Lower leg skin (tissue), 4 donors: Measurements from ENCODE around the gene HNRNPH2. TPM values are rescaled to one million over a fixed set of nuclear protein-coding genes. Genes with fewer than 3 reads are reported as not detected.

Source experiments
- DNase-seq, 2 donors: peaks; one replicate each; pipeline ENCODE4 v3.0.0-alpha.2; 2019; ENCODE audit warnings: low spot score in 2 of 2
- H3K4me3 ChIP-seq: fragments of 200-600 bp; sonication (generic); 2 replicates; pipeline ENCODE4 v1.5.1; 2017; ENCODE audit warnings: mild to moderate bottlenecking, low read depth; ENCODE audit not compliant: poor library complexity, severe bottlenecking
- POLR2A ChIP-seq, 2 donors: fragments of 450-650 bp; IDR thresholded peaks; one replicate each; pipeline ENCODE4 v1.6.1; 2016 to 2017; ENCODE audit warnings: antibody characterized with exemption in 2 of 2, mild to moderate bottlenecking in 1 of 2, moderate library complexity in 1 of 2
- WGBS, 2 donors: methylation state at CpG; one replicate each; pipeline ENCODE4 v1.1.5; 2018; 5-methylcytosine and 5-hydroxymethylcytosine counted together
- intact Hi-C: fragments of 100-400 bp; cut with DNase I; formaldehyde crosslinking; loops from one replicate; pipeline ENCODE4 v1.15.0; 2023; ENCODE audit warnings: low total_unique reads
- total RNA-seq, 4 donors: library from RNA; depleted of rRNA; stranded (reverse); fragments of >200 nt; gene quantifications; one replicate each; pipeline ENCODE4 v1.1.0, GENCODE V29; 2016
- TF ChIP-seq, protein P1 (sequence below), 3 donors: fragments of 450-650 bp; IDR thresholded peaks; one replicate each; pipeline ENCODE4 v1.5.1; 2016; ENCODE audit warnings: antibody characterized with exemption in 3 of 3, mild to moderate bottlenecking in 3 of 3, moderate library complexity in 2 of 3

Gene HNRNPH2
- total RNA-seq: 10 to 100 TPM; 43.5 to 54.7 (median 53.7) TPM

GRCh38 chrX:101407748-101408531 is at the start of gene HNRNPH2, which contains the start of gene GLA:
TSS of gene HNRNPH2 (plus strand) at chrX:101408222. CDS start at chrX:101411989, 3,767 bp downstream.
TSS of gene GLA (minus strand) at chrX:101407925. CDS start at chrX:101407903, 22 bp downstream.
- peak; percentile 96 to 98 for DNase-seq
- 0 to 36% methylated on average over 35 to 47 of the region's 47 CpGs for WGBS, 2 donors
- TF ChIP-seq POLR2A (IDR thresholded peaks at IDR 0.05): peak in 1 of 2 donors; percentile 84
- TF ChIP-seq, protein P1, sequence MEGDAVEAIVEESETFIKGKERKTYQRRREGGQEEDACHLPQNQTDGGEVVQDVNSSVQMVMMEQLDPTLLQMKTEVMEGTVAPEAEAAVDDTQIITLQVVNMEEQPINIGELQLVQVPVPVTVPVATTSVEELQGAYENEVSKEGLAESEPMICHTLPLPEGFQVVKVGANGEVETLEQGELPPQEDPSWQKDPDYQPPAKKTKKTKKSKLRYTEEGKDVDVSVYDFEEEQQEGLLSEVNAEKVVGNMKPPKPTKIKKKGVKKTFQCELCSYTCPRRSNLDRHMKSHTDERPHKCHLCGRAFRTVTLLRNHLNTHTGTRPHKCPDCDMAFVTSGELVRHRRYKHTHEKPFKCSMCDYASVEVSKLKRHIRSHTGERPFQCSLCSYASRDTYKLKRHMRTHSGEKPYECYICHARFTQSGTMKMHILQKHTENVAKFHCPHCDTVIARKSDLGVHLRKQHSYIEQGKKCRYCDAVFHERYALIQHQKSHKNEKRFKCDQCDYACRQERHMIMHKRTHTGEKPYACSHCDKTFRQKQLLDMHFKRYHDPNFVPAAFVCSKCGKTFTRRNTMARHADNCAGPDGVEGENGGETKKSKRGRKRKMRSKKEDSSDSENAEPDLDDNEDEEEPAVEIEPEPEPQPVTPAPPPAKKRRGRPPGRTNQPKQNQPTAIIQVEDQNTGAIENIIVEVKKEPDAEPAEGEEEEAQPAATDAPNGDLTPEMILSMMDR (IDR thresholded peaks at IDR 0.05): no peak
- intact Hi-C loops: no loop called here
- peak within 1 kb of the TSS; percentile 42 for H3K4me3 ChIP-seq

- DNase-seq: no peak
- 48 to 57% methylated on average over 1 of the region's 1 CpG for WGBS, 2 donors
- intact Hi-C loops: no loop called here
These were observed 48.1 kb upstream of the HNRNPH2 start for GRCh38 chrX:101359966-101360365.

GRCh38 chrX:101360390-101360789 is 47.6 kb upstream of the HNRNPH2 start:
- intact Hi-C loops: no loop called here
- TF ChIP-seq POLR2A (IDR thresholded peaks at IDR 0.05): no peak
- TF ChIP-seq, protein P1 (IDR thresholded peaks at IDR 0.05): no peak
- no peak for DNase-seq

More at GRCh38 chrX:101359966-101360365, 48.1 kb upstream of the HNRNPH2 start:
- TF ChIP-seq, protein P1 (IDR thresholded peaks at IDR 0.05): no peak
- no peak for TF ChIP-seq POLR2A (IDR thresholded peaks at IDR 0.05)
- H3K4me3 ChIP-seq: no peak overlapping the region

GRCh38 chrX:101362116-101362515 is 45.9 kb upstream of the HNRNPH2 start:
- intact Hi-C loops: no loop called here
- TF ChIP-seq, protein P1 (IDR thresholded peaks at IDR 0.05): no peak
- TF ChIP-seq POLR2A (IDR thresholded peaks at IDR 0.05): no peak
- 32 to 51% methylated on average over 3 of the region's 3 CpGs for WGBS, 2 donors
- no peak for DNase-seq
- no peak overlapping the region for H3K4me3 ChIP-seq

More at GRCh38 chrX:101360390-101360789, 47.6 kb upstream of the HNRNPH2 start:
- WGBS, 2 donors: 55 to 61% methylated on average over 7 of the region's 7 CpGs
- no peak overlapping the region for H3K4me3 ChIP-seq

DNA sequence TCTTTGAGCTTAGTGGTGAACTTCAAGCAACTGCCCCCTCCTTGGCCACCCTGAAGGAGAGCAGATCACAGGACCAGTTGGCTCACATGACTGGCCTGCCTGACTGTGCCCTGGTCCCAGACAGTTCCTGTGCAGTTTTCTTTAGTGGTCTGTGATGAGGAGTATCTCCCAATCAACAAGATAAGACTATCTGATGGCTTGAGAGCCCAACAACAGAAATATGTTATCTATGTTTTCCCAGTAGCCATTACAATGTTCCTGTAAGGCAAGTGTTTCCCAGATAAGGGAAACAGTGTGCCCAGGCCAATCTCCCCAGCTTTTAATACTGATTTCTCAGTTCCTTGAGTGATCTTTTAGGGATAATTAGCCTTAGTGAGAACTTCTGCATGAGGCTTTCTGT is 45.3 kb upstream of the HNRNPH2 start:
- intact Hi-C loops: no loop called here
- no peak for DNase-seq
- TF ChIP-seq, protein P1 (IDR thresholded peaks at IDR 0.05): no peak
- TF ChIP-seq POLR2A (IDR thresholded peaks at IDR 0.05): no peak
- no peak overlapping the region for H3K4me3 ChIP-seq
